Thymus (tissue), 11 donors: ENCODE data around the gene TSSC4. TPM values are rescaled to one million over a fixed set of nuclear protein-coding genes. Genes with fewer than 3 reads are reported as not detected.
A peak's percentile ranks its signal among the peaks of the same experiment; 100 is the strongest.

ENCODE experiments used
- DNase-seq, 9 donors: peaks; one replicate each; pipeline ENCODE4 v3.0.0-alpha.2; 2013; ENCODE audit warnings: low spot score in 9 of 9, low read depth in 6 of 9, missing footprints in 1 of 9
- H3K27ac ChIP-seq, 2 donors: one replicate each; pipeline ENCODE4 v1.5.1; 2013; ENCODE audit warnings: control low read depth in 1 of 2, low read depth in 1 of 2, low read length in 1 of 2, mild to moderate bottlenecking in 1 of 2, moderate library complexity in 1 of 2
- H3K27me3 ChIP-seq, 2 donors: one replicate each; pipeline ENCODE4 v1.5.1; 2013; ENCODE audit warnings: low read length in 1 of 2; ENCODE audit not compliant: control insufficient read depth in 2 of 2, insufficient read depth in 1 of 2
- H3K36me3 ChIP-seq, 2 donors: one replicate each; pipeline ENCODE4 v1.5.1; 2013; ENCODE audit warnings: low read length in 1 of 2, mild to moderate bottlenecking in 1 of 2, moderate library complexity in 1 of 2; ENCODE audit not compliant: control insufficient read depth in 2 of 2, insufficient read depth in 2 of 2
- H3K4me1 ChIP-seq, 2 donors: one replicate each; pipeline ENCODE4 v1.5.1; 2013; ENCODE audit warnings: low read length in 2 of 2; ENCODE audit not compliant: control insufficient read depth in 2 of 2, insufficient read depth in 2 of 2
- H3K4me3 ChIP-seq, 2 donors: one replicate each; pipeline ENCODE4 v1.5.1; 2013; ENCODE audit warnings: low read length in 2 of 2, control low read depth in 1 of 2, mild to moderate bottlenecking in 1 of 2
- H3K9me3 ChIP-seq, 2 donors: one replicate each; pipeline ENCODE4 v1.5.1; 2013; ENCODE audit warnings: low read length in 1 of 2, mild to moderate bottlenecking in 1 of 2; ENCODE audit not compliant: control insufficient read depth in 2 of 2, insufficient read depth in 1 of 2
- WGBS: extraction: QIAGEN DNeasy Blood & Tissue Kit; methylation state at CpG from one replicate; pipeline ENCODE4 v1.1.7; 2013; 5-methylcytosine and 5-hydroxymethylcytosine counted together
- polyA plus RNA-seq: library from polyadenylated mRNA; stranded (reverse); fragments of 200-250 nt; gene quantifications from one replicate; pipeline ENCODE4 v1.2.3, GENCODE V29; 2013
- total RNA-seq: library from RNA; stranded (reverse); fragments of 120-200 nt; gene quantifications from one replicate; pipeline ENCODE4 v1.2.4, GENCODE V29; 2013
- donor health status: healthy.

Gene TSSC4
- total and polyA plus RNA-seq, 2 donors: 56.8 to 62.0 TPM

GRCh38 chr11:2376751-2377451 is 23.6 kb upstream of the TSSC4 start, which contains the start of gene CD81:
CD81 (plus strand) TSS chr11:2377310; CDS start chr11:2377550, 240 bp downstream.
- peak within 1 kb of the TSS; percentile 83 to 85 for H3K27ac ChIP-seq
- WGBS: 10% methylated on average over 56 of the region's 65 CpGs
- peaks cover 24 to 38% of the 10 kb centered on the region in 2 donors for H3K4me1 ChIP-seq
- peak in 4 of 9 donors; percentile 45 to 67 (median 61) for DNase-seq
- H3K9me3 ChIP-seq: peaks cover 1 to 9% of the 10 kb centered on the region in 2 donors
- H3K27me3 ChIP-seq: no peaks in the 10 kb centered on the region
- peaks cover 2 to 12% of the 10 kb centered on the region in 2 donors for H3K36me3 ChIP-seq
- peak within 1 kb of the TSS; percentile 74 to 92 for H3K4me3 ChIP-seq

GRCh38 chr11:2377511-2378443 is 22.8 kb upstream of the TSSC4 start:
- peak overlapping the region; percentile 74 to 92 for H3K4me3 ChIP-seq
- H3K4me1 ChIP-seq: peaks cover 27 to 47% of the 10 kb centered on the region in 2 donors
- under 1% methylated on average over 88 of the region's 88 CpGs for WGBS
- H3K36me3 ChIP-seq: peaks cover 2 to 17% of the 10 kb centered on the region in 2 donors
- peaks cover 1 to 9% of the 10 kb centered on the region in 2 donors for H3K9me3 ChIP-seq
- H3K27me3 ChIP-seq: no peaks in the 10 kb centered on the region
- peak in 4 of 9 donors; percentile 50 to 76 (median 63) for DNase-seq
- peak overlapping the region; percentile 83 to 85 for H3K27ac ChIP-seq

GRCh38 chr11:2378527-2379210 is 21.9 kb upstream of the TSSC4 start:
- Histone ChIP-seq H3K27ac (peak overlapping the region in 1 of 2 donors; percentile 83), H3K4me1 (peaks cover 27 to 56% of the 10 kb centered on the region in 2 donors), H3K36me3 (peaks cover 2 to 20% of the 10 kb centered on the region in 2 donors), H3K4me3 (peak overlapping the region; percentile 74 to 92), H3K9me3 (peaks cover 1 to 9% of the 10 kb centered on the region in 2 donors), H3K27me3 (no peaks in the 10 kb centered on the region)
- no peak for DNase-seq
- WGBS: 56% methylated on average over 23 of the region's 23 CpGs

GRCh38 chr11:2379466-2380174 is 20.9 kb upstream of the TSSC4 start:
- Histone ChIP-seq H3K27ac (peak overlapping the region; percentile 30 to 36), H3K36me3 (peaks cover 2 to 20% of the 10 kb centered on the region in 2 donors), H3K27me3 (no peaks in the 10 kb centered on the region), H3K9me3 (peaks cover 1 to 9% of the 10 kb centered on the region in 2 donors), H3K4me3 (no peak overlapping the region), H3K4me1 (peaks cover 29 to 61% of the 10 kb centered on the region in 2 donors)
- DNase-seq: no peak
- 95% methylated on average over 11 of the region's 11 CpGs for WGBS

GRCh38 chr11:2380396-2380795 is 20.2 kb upstream of the TSSC4 start:
- no peaks in the 10 kb centered on the region for H3K27me3 ChIP-seq
- no peak overlapping the region for H3K4me3 ChIP-seq
- peaks cover 2 to 20% of the 10 kb centered on the region in 2 donors for H3K36me3 ChIP-seq
- H3K27ac ChIP-seq: peak overlapping the region; percentile 11 to 21
- 94% methylated on average over 13 of the region's 13 CpGs for WGBS
- H3K9me3 ChIP-seq: peaks cover 1 to 9% of the 10 kb centered on the region in 2 donors
- peaks cover 36 to 69% of the 10 kb centered on the region in 2 donors for H3K4me1 ChIP-seq
- DNase-seq: no peak

- Histone ChIP-seq H3K27me3 (no peaks in the 10 kb centered on the region), H3K27ac (peak overlapping the region in 1 of 2 donors; percentile 17), H3K36me3 (peaks cover 2 to 20% of the 10 kb centered on the region in 2 donors), H3K4me3 (no peak overlapping the region), H3K9me3 (peaks cover 1 to 9% of the 10 kb centered on the region in 2 donors), H3K4me1 (peaks cover 39 to 74% of the 10 kb centered on the region in 2 donors)
- DNase-seq: peak in 1 of 9 donors; percentile 24
- 94% methylated on average over 20 of the region's 20 CpGs for WGBS
Measured at GRCh38 chr11:2380807-2381350, 19.7 kb upstream of the TSSC4 start.

- 96% methylated on average over 11 of the region's 11 CpGs for WGBS
- H3K36me3 ChIP-seq: peaks cover 2 to 20% of the 10 kb centered on the region in 2 donors
- H3K27me3 ChIP-seq: no peaks in the 10 kb centered on the region
- H3K9me3 ChIP-seq: peaks cover 1 to 9% of the 10 kb centered on the region in 2 donors
- DNase-seq: no peak
- H3K4me3 ChIP-seq: no peak overlapping the region
- H3K4me1 ChIP-seq: peaks cover 45 to 80% of the 10 kb centered on the region in 2 donors
- H3K27ac ChIP-seq: no peak overlapping the region
Measured at GRCh38 chr11:2381494-2382128, 18.9 kb upstream of the TSSC4 start.
